OCI-LY7 (cell line): Measurements from ENCODE around the gene DPF3. TPM values are rescaled to one million over a fixed set of nuclear protein-coding genes. Genes with fewer than 3 reads are reported as not detected.

Experiments
- BruUV-seq: library from RNA; stranded (reverse); fragments of 400-500 nt; replicated peaks from 2 replicates; lab custom pipeline; 2021; lab: Mats Ljungman, UMichigan
- CTCF ChIA-PET: fragments of 300-600 bp; sonication (Branson Sonifier 250); formaldehyde crosslinking; loops from one replicate; lab custom pipeline; 2022; ENCODE audit warnings: antibody characterized with exemption; ENCODE audit not compliant: unreplicated experiment; lab: Charles Lee
- POLR2A ChIA-PET: fragments of 300-600 bp; sonication (Branson Sonifier 250); formaldehyde crosslinking; loops from one replicate; lab custom pipeline; 2022; ENCODE audit warnings: antibody characterized with exemption; lab: Charles Lee
- DNase-seq: peaks from one replicate; pipeline ENCODE4 v3.0.0-alpha.2; 2015; ENCODE audit warnings: low spot score
- H2AFZ ChIP-seq: fragments of 200-600 bp; sonication (generic), shearing (Covaris generic); 2 replicates; pipeline ENCODE4 v1.6.1; 2014; ENCODE audit warnings: mild to moderate bottlenecking, antibody characterized with exemption, low read length, moderate library complexity
- H3K27ac ChIP-seq: fragments of 200-600 bp; sonication (generic); 2 replicates; pipeline ENCODE4 v1.5.1; 2014; ENCODE audit warnings: mixed run types, low read depth, mild to moderate bottlenecking, moderate library complexity, low read length, inconsistent platforms; ENCODE audit not compliant: poor library complexity, severe bottlenecking
- H3K36me3 ChIP-seq: fragments of 200-600 bp; sonication (generic); 2 replicates; pipeline ENCODE4 v1.6.1; 2014; ENCODE audit warnings: mild to moderate bottlenecking, antibody characterized with exemption, low read length, moderate library complexity, mixed read lengths; ENCODE audit not compliant: insufficient read depth
- H3K4me1 ChIP-seq: fragments of 200-600 bp; sonication (generic); 2 replicates; pipeline ENCODE4 v1.5.1; 2014; ENCODE audit warnings: mild to moderate bottlenecking, low read length; ENCODE audit not compliant: insufficient read depth, poor library complexity, severe bottlenecking
- H3K4me2 ChIP-seq: fragments of 200-600 bp; sonication (generic); 2 replicates; pipeline ENCODE4 v1.6.1; 2014; ENCODE audit warnings: mild to moderate bottlenecking, low read length
- H3K4me3 ChIP-seq: fragments of 200-600 bp; sonication (generic); 2 replicates; pipeline ENCODE4 v1.5.1; 2014; ENCODE audit warnings: mild to moderate bottlenecking, low read depth, low read length; ENCODE audit not compliant: poor library complexity, severe bottlenecking
- H3K79me2 ChIP-seq: fragments of 200-600 bp; sonication (generic); 2 replicates; pipeline ENCODE4 v1.6.1; 2016; ENCODE audit warnings: low read depth, mild to moderate bottlenecking, low read length, moderate library complexity, mixed read lengths; ENCODE audit not compliant: insufficient read depth
- H3K9me2 ChIP-seq: fragments of 200-600 bp; sonication (generic); 2 replicates; pipeline ENCODE4 v1.6.1; 2016; ENCODE audit warnings: mild to moderate bottlenecking, low read length, mixed read lengths; ENCODE audit not compliant: insufficient read depth
- H3K9me3 ChIP-seq: fragments of 200-600 bp; sonication (generic); 2 replicates; pipeline ENCODE4 v1.6.1; 2014; ENCODE audit warnings: mild to moderate bottlenecking, mixed run types, low read length, mixed read lengths
- H4K20me1 ChIP-seq: fragments of 200-600 bp; sonication (generic); 2 replicates; pipeline ENCODE4 v1.6.1; 2014; ENCODE audit warnings: mild to moderate bottlenecking, antibody characterized with exemption, low read length, moderate library complexity, mixed read lengths; ENCODE audit not compliant: insufficient read depth
- CTCF ChIP-seq: fragments of 200-600 bp; sonication (generic); conservative IDR thresholded peaks from 2 replicates; pipeline ENCODE4 v1.5.1; 2014; ENCODE audit warnings: mild to moderate bottlenecking, antibody characterized with exemption, low read length, moderate library complexity, mixed read lengths
- EZH2phosphoT487 ChIP-seq: fragments of 200-600 bp; sonication (generic); IDR thresholded peaks from 2 replicates; pipeline ENCODE4 v1.6.1; 2018; ENCODE audit warnings: low read depth, borderline replicate concordance, mild to moderate bottlenecking, mixed run types, antibody characterized with exemption, low read length, moderate library complexity, mixed read lengths
- intact Hi-C: fragments of 100-400 bp; cut with micrococcal nuclease; formaldehyde crosslinking; loops from one replicate; pipeline ENCODE4 v1.10.0; 2022; ENCODE audit not compliant: unreplicated experiment
- total RNA-seq, 2 experiments: library from RNA; depleted of rRNA in 1 of 2; stranded (reverse); fragments of >200 nt in 1 of 2; shearing (Covaris generic) in 1 of 2; gene quantifications; 2 replicates each; pipeline ENCODE4 v1.2.3, GENCODE V29; 2014 to 2022

Gene DPF3
- total RNA-seq, 2 experiments from 2014 or later: 0.42 TPM; not detected in 1

- POLR2A ChIA-PET: no interaction called here
- BruUV-seq: no TSS peak
- Histone ChIP-seq H3K4me2 (no peak overlapping the region), H3K79me2 (no peaks in the 10 kb centered on the region), H3K9me3 (no peaks in the 10 kb centered on the region), H4K20me1 (no peaks in the 10 kb centered on the region), H2AFZ (no peak overlapping the region), H3K9me2 (no peaks in the 10 kb centered on the region), H3K4me1 (no peaks in the 10 kb centered on the region), H3K4me3 (no peak overlapping the region), H3K36me3 (no peaks in the 10 kb centered on the region), H3K27ac (no peak overlapping the region)
- CTCF ChIA-PET: no interaction called here
- intact Hi-C loops: no loop called here
- DNase-seq: no peak
- no peak for TF ChIP-seq EZH2phosphoT487
These were observed 92.5 kb downstream of the DPF3 start for GRCh38 chr14:72801381-72801812.

- CTCF ChIA-PET: no interaction called here
- H3K9me3 ChIP-seq: no peaks in the 10 kb centered on the region
- intact Hi-C loops: no loop called here
- no peak overlapping the region for H3K27ac ChIP-seq
- POLR2A ChIA-PET: no interaction called here
- H3K4me2 ChIP-seq: no peak overlapping the region
- no peaks in the 10 kb centered on the region for H3K79me2 ChIP-seq
- DNase-seq: no peak
- no peaks in the 10 kb centered on the region for H3K9me2 ChIP-seq
- no peaks in the 10 kb centered on the region for H3K4me1 ChIP-seq
- TF ChIP-seq EZH2phosphoT487: no peak
- TF ChIP-seq CTCF: no peak
- no peak overlapping the region for H3K4me3 ChIP-seq
- no TSS peak for BruUV-seq
- H3K36me3 ChIP-seq: no peaks in the 10 kb centered on the region
- H4K20me1 ChIP-seq: no peaks in the 10 kb centered on the region
- no peak overlapping the region for H2AFZ ChIP-seq
These were observed 93.0 kb downstream of the DPF3 start for GRCh38 chr14:72800848-72801370.

- DNase-seq: no peak
- H3K27ac ChIP-seq: no peak overlapping the region
- TF ChIP-seq EZH2phosphoT487: no peak
- no peak for TF ChIP-seq CTCF
- BruUV-seq: no TSS peak
- no peaks in the 10 kb centered on the region for H3K36me3 ChIP-seq
- H3K4me1 ChIP-seq: no peaks in the 10 kb centered on the region
- CTCF ChIA-PET: no interaction called here
- no peak overlapping the region for H3K4me3 ChIP-seq
- H3K9me2 ChIP-seq: no peaks in the 10 kb centered on the region
- no peak overlapping the region for H2AFZ ChIP-seq
- no peaks in the 10 kb centered on the region for H3K79me2 ChIP-seq
- H3K4me2 ChIP-seq: no peak overlapping the region
- POLR2A ChIA-PET: no interaction called here
- no peaks in the 10 kb centered on the region for H4K20me1 ChIP-seq
- intact Hi-C loops: no loop called here
- H3K9me3 ChIP-seq: no peaks in the 10 kb centered on the region
These were observed 93.6 kb downstream of the DPF3 start for GRCh38 chr14:72800296-72800695.
